Sigmoid colon (tissue), 7 donors: ENCODE measurements around the gene LIG3. TPM values are rescaled to one million over a fixed set of nuclear protein-coding genes. Genes with fewer than 3 reads are reported as not detected.
"Not testable (repeated sequence)": the region's sequence is repeated elsewhere in the genome, so short reads cannot be mapped to it uniquely, and the experiment has no call there.

Source experiments
- DNase-seq: peaks from one replicate; pipeline ENCODE4 v3.0.0-alpha.2; 2019
- H3K27ac ChIP-seq, 4 donors: fragments of 200-600 bp; sonication (generic); one replicate each; pipeline ENCODE4 v1.5.1; 2016 to 2019; ENCODE audit warnings: mild to moderate bottlenecking in 1 of 4
- H3K27me3 ChIP-seq, 3 donors: fragments of 200-600 bp; sonication (generic); one replicate each; pipeline ENCODE4 v1.5.1; 2019; ENCODE audit warnings: mild to moderate bottlenecking in 1 of 3
- H3K36me3 ChIP-seq, 4 donors: fragments of 200-600 bp; sonication (generic); one replicate each; pipeline ENCODE4 v1.5.1; 2016 to 2019
- H3K4me1 ChIP-seq, 4 donors: fragments of 200-600 bp; sonication (generic); one replicate each; pipeline ENCODE4 v1.5.1; 2017 to 2019
- H3K4me3 ChIP-seq, 4 donors: fragments of 200-600 bp; sonication (generic); one replicate each; pipeline ENCODE4 v1.5.1; 2017 to 2019; ENCODE audit warnings: mild to moderate bottlenecking in 2 of 4, moderate library complexity in 1 of 4
- H3K9me3 ChIP-seq, 4 donors: fragments of 200-600 bp in 3 of 4; sonication (generic) in 3 of 4; one replicate each; pipeline versions ENCODE4 v1.5.1 to v1.6.1; 2013 to 2019
- CTCF ChIP-seq, 4 experiments: fragments of 450-650 bp in 3 of 4; fragments of 200-600 bp in 1 of 4; IDR thresholded peaks; one replicate each; pipeline ENCODE4 v1.5.1; 2016 to 2019; ENCODE audit warnings: antibody characterized with exemption in 4 of 4, mild to moderate bottlenecking in 3 of 4, moderate library complexity in 2 of 4
- EP300 ChIP-seq, 4 donors: sonication (generic); formaldehyde crosslinking; IDR thresholded peaks; one replicate each; pipeline ENCODE4 v1.6.1; 2017; ENCODE audit warnings: antibody characterized with exemption in 4 of 4
- POLR2A ChIP-seq, 2 donors: fragments of 450-650 bp; IDR thresholded peaks; one replicate each; pipeline ENCODE4 v1.6.1; 2016; ENCODE audit warnings: antibody characterized with exemption in 2 of 2, mild to moderate bottlenecking in 2 of 2, moderate library complexity in 2 of 2
- POLR2AphosphoS5 ChIP-seq, 4 donors: sonication (generic); formaldehyde crosslinking; IDR thresholded peaks; one replicate each; pipeline ENCODE4 v1.6.1; 2017; ENCODE audit warnings: antibody characterized with exemption in 4 of 4
- WGBS, 2 donors: extraction: QIAGEN DNeasy Blood & Tissue Kit; methylation state at CpG; one replicate each; pipeline ENCODE4 v1.1.7; 2013; 5-methylcytosine and 5-hydroxymethylcytosine counted together
- intact Hi-C: fragments of 100-400 bp; cut with DNase I; formaldehyde crosslinking; loops from one replicate; pipeline ENCODE4 v1.15.1; 2023
- polyA plus RNA-seq, 3 donors: library from polyadenylated mRNA; stranded (reverse); fragments of 200-250 nt; gene quantifications; one replicate each; pipeline ENCODE4 v1.2.3, GENCODE V29; 2013
- total RNA-seq, 4 donors: library from RNA; depleted of rRNA; stranded (reverse); fragments of >200 nt; gene quantifications; one replicate each; pipeline ENCODE4 v1.1.0, GENCODE V29; 2016
- donor health status: healthy with polysubstance abuse.
- donor health status: Bipolar disorder and iron deficiency.
- donor health status: healthy.

LIG3 gene
- total and polyA plus RNA-seq, 7 donors = 3.5 to 29.7 (median 19.4) TPM

DNA sequence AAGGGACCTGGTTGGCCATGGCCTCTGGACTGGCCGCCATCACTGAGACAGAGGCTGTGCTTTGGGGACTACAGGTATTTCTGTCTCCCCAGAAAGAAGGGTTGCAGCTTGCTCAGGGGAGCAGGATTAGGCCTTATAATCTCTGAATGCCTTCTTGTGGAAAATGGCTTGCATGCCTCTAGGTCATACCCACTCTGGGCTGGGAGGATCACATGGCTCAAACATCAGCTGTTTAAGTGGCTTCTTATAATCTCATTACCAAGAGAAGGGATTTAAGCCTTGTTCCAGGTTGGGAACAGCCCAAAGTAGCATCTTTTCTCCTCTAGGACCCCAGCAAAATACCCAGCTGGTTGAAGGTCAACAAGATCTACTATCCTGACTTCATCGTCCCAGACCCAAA lies 19.1 kb downstream of the LIG3 start:
- Histone ChIP-seq H3K36me3 (peaks cover 0 to 60% (median 12%) of the 10 kb centered on the region in 4 donors), H3K27ac (peak overlapping the region in 3 of 4 donors; percentile 87 to 92 (median 91)), H3K4me1 (peaks cover 0 to 77% (median 63%) of the 10 kb centered on the region in 4 donors), H3K27me3 (no peaks in the 10 kb centered on the region), H3K4me3 (no peak overlapping the region), H3K9me3 (no peaks in the 10 kb centered on the region)
- intact Hi-C loops = loop anchor here (2.0 kb wide), 2 partner anchors 63 to 89 kb away; partner anchors contain the start of gene RFFL
- 95% methylated on average over 2 of the region's 2 CpGs for WGBS, 2 donors
- no peak for TF ChIP-seq POLR2A (IDR thresholded peaks at IDR 0.05)
- TF ChIP-seq POLR2AphosphoS5 (IDR thresholded peaks at IDR 0.05) = no peak
- TF ChIP-seq CTCF (IDR thresholded peaks at IDR 0.05) = no peak
- no peak for TF ChIP-seq EP300 (IDR thresholded peaks at IDR 0.05)
- no peak for DNase-seq

GRCh38 chr17:35000965-35001364 lies 20.7 kb downstream of the LIG3 start:
- peaks cover 0 to 55% (median 12%) of the 10 kb centered on the region in 4 donors for H3K36me3 ChIP-seq

GRCh38 chr17:35001549-35001948 lies 21.2 kb downstream of the LIG3 start:
- Histone ChIP-seq H3K36me3 (peaks cover 0 to 51% (median 12%) of the 10 kb centered on the region in 4 donors), H3K4me1 (peaks cover 0 to 73% (median 59%) of the 10 kb centered on the region in 4 donors), H3K9me3 (no peaks in the 10 kb centered on the region), H3K4me3 (no peak overlapping the region), H3K27ac (peak overlapping the region; percentile 53 to 92 (median 82)), H3K27me3 (no peaks in the 10 kb centered on the region)
- 62 to 84% methylated on average over 2 of the region's 2 CpGs for WGBS, 2 donors
- no peak for TF ChIP-seq POLR2AphosphoS5 (IDR thresholded peaks at IDR 0.05)
- no peak for TF ChIP-seq POLR2A (IDR thresholded peaks at IDR 0.05)
- TF ChIP-seq CTCF (IDR thresholded peaks at IDR 0.05) = no peak
- no peak for TF ChIP-seq EP300 (IDR thresholded peaks at IDR 0.05)
- intact Hi-C loops = no loop called here
- no peak for DNase-seq

More at GRCh38 chr17:35000965-35001364, 20.7 kb downstream of the LIG3 start:
- intact Hi-C loops, H3K27me3 ChIP-seq, DNase-seq, H3K9me3 ChIP-seq, H3K4me3 ChIP-seq: not testable (repeated sequence)
- Histone ChIP-seq H3K27ac (peak overlapping the region; percentile 53 to 92 (median 82)), H3K4me1 (peaks cover 0 to 77% (median 63%) of the 10 kb centered on the region in 4 donors)
- 94 to 96% methylated on average over 14 of the region's 14 CpGs for WGBS, 2 donors

DNA sequence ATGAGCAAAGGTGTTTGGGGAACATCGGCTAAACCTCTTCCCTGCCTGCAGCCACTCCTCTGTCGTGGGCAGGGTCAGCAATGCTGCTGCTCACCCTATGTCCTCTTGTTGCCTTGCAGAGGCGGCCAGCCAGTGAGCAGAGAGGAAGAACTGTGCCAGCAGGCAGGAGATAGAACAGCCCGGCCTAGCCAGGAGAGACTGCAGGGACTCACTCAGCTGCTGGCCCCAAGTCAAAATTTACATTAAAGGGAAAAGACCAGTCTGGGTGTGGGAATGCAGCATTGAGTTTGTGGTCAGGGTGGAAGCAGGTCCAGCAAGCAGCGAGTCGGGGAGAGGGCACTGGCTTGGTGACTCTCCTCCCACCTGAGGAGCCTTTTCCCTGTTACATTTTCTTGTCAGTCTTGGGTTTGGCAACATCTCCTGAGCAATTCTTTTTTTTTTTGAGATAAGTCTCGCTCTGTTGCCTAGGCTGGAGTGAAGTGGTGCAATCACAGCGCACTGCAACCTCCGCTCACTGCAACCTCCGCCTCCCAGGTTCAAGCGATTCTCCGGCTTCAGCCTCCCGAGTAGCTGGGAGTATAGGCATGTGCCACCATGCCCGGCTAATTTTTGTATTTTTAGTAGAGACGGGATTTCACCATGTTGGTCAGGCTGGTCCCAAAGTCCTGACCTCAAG lies 22.7 kb downstream of the LIG3 start:
- intact Hi-C loops = loop anchor here (1.0 kb wide), 1 partner anchor 19 kb away; no protein-coding TSS in a partner anchor
- no peaks in the 10 kb centered on the region for H3K9me3 ChIP-seq
- H3K4me1 ChIP-seq = peaks cover 0 to 59% (median 45%) of the 10 kb centered on the region in 4 donors
- peak; percentile 10 to 68 (median 64) for TF ChIP-seq POLR2AphosphoS5 (IDR thresholded peaks at IDR 0.05)
- peak in 1 of 4 donors; percentile 3 for TF ChIP-seq EP300 (IDR thresholded peaks at IDR 0.05)
- no peak for TF ChIP-seq POLR2A (IDR thresholded peaks at IDR 0.05)
- no peak for TF ChIP-seq CTCF (IDR thresholded peaks at IDR 0.05)
- 89% methylated on average over 15 of the region's 15 CpGs for WGBS, 2 donors
- H3K4me3 ChIP-seq = no peak overlapping the region
- peaks cover 0 to 54% (median 14%) of the 10 kb centered on the region in 4 donors for H3K36me3 ChIP-seq
- peak; percentile 89 for DNase-seq
- peak overlapping the region; percentile 53 to 92 (median 82) for H3K27ac ChIP-seq
- H3K27me3 ChIP-seq = no peaks in the 10 kb centered on the region

DNA sequence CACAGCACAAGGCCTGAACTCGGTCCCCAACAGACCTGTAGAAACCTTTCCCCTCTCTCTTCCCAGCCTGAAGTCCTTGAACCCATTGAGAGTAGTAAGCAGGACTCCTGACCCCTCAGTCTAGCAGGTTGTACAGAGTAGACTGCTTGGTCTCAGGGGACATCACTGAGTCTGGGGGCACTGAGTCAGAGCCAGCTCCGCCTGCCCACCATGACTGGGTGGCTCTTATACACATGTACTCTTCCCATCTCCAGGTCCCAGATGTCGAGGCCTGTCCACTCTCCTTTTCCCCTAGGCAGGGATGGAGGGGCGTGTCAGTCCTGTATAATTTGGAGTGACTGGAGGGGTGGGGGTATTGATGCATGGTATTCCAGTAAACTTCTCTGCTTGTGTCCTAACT lies 23.5 kb downstream of the LIG3 start:
- H3K4me3 ChIP-seq = no peak overlapping the region
- no peaks in the 10 kb centered on the region for H3K27me3 ChIP-seq
- H3K36me3 ChIP-seq = peaks cover 0 to 53% (median 14%) of the 10 kb centered on the region in 4 donors
- intact Hi-C loops = loop anchor here (1.0 kb wide), 1 partner anchor 19 kb away; no protein-coding TSS in a partner anchor
- peaks cover 0 to 51% (median 38%) of the 10 kb centered on the region in 4 donors for H3K4me1 ChIP-seq
- no peaks in the 10 kb centered on the region for H3K9me3 ChIP-seq
- no peak for TF ChIP-seq POLR2AphosphoS5 (IDR thresholded peaks at IDR 0.05)
- no peak for TF ChIP-seq POLR2A (IDR thresholded peaks at IDR 0.05)
- no peak for TF ChIP-seq EP300 (IDR thresholded peaks at IDR 0.05)
- TF ChIP-seq CTCF (IDR thresholded peaks at IDR 0.05) = no peak
- WGBS, 2 donors = 91% methylated on average over 4 of the region's 4 CpGs
- peak overlapping the region; percentile 53 to 92 (median 82) for H3K27ac ChIP-seq
- no peak for DNase-seq
